Measurements from ENCODE around the gene INVS. TPM values are rescaled to one million over a fixed set of nuclear protein-coding genes. Genes with fewer than 3 reads are reported as not detected.

INVS gene
- total and polyA plus RNA-seq, 4 donors = 5.7 to 28.1 (median 10.0) TPM

DNA sequence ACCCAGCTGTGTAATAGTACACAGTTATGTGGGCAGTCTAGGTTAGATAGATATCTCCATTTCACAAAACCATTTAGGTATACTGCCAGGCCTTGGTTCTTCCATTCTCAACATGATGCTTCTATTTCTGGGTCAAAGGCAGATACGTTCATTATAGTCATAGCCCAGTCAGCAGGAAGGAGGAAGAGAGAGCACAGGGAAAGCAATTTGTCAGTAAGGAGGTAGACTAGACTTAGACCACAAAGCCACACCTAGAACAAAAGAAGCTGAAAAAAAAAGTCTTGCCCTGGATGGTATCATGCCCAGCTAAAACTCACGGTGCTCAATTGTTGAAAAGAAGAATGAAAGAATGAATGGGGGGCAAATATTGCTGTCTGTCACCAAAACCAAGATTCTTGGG lies 7.6 kb downstream of the INVS start:
- peaks cover 3 to 31% (median 26%) of the 10 kb centered on the region in 4 donors for H3K36me3 ChIP-seq (ENCODE audit: control insufficient read depth in 4 of 4, insufficient read depth in 3 of 4, low read depth in 1 of 4, low read length in 3 of 4)
- TF ChIP-seq, protein P1, sequence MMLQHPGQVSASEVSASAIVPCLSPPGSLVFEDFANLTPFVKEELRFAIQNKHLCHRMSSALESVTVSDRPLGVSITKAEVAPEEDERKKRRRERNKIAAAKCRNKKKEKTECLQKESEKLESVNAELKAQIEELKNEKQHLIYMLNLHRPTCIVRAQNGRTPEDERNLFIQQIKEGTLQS (IDR thresholded peaks at IDR 0.05) = no peak
- TF ChIP-seq RAD21 (IDR thresholded peaks at IDR 0.05) (no peak), NR2F2 (IDR thresholded peaks at IDR 0.05) (no peak), YY1 (IDR thresholded peaks at IDR 0.05) (no peak), GABPA (IDR thresholded peaks at IDR 0.05 in 1 of 2, conservative IDR thresholded peaks at IDR 0.05 in 1 of 2) (no peak), HNF4G (IDR thresholded peaks at IDR 0.05) (no peak), RXRA (IDR thresholded peaks at IDR 0.05) (no peak), FOXA1 (IDR thresholded peaks at IDR 0.05) (no peak), FOXA2 (IDR thresholded peaks at IDR 0.05) (no peak)
- TF ChIP-seq, protein P2, sequence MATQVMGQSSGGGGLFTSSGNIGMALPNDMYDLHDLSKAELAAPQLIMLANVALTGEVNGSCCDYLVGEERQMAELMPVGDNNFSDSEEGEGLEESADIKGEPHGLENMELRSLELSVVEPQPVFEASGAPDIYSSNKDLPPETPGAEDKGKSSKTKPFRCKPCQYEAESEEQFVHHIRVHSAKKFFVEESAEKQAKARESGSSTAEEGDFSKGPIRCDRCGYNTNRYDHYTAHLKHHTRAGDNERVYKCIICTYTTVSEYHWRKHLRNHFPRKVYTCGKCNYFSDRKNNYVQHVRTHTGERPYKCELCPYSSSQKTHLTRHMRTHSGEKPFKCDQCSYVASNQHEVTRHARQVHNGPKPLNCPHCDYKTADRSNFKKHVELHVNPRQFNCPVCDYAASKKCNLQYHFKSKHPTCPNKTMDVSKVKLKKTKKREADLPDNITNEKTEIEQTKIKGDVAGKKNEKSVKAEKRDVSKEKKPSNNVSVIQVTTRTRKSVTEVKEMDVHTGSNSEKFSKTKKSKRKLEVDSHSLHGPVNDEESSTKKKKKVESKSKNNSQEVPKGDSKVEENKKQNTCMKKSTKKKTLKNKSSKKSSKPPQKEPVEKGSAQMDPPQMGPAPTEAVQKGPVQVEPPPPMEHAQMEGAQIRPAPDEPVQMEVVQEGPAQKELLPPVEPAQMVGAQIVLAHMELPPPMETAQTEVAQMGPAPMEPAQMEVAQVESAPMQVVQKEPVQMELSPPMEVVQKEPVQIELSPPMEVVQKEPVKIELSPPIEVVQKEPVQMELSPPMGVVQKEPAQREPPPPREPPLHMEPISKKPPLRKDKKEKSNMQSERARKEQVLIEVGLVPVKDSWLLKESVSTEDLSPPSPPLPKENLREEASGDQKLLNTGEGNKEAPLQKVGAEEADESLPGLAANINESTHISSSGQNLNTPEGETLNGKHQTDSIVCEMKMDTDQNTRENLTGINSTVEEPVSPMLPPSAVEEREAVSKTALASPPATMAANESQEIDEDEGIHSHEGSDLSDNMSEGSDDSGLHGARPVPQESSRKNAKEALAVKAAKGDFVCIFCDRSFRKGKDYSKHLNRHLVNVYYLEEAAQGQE (IDR thresholded peaks at IDR 0.05) = no peak
- TF ChIP-seq, protein P3, sequence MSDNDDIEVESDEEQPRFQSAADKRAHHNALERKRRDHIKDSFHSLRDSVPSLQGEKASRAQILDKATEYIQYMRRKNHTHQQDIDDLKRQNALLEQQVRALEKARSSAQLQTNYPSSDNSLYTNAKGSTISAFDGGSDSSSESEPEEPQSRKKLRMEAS (IDR thresholded peaks at IDR 0.05) = no peak
- no peaks in the 10 kb centered on the region for H3K9me3 ChIP-seq (ENCODE audit: control insufficient read depth in 4 of 4, low read length in 3 of 4)
- no peaks in the 10 kb centered on the region for H3K27me3 ChIP-seq (ENCODE audit: control insufficient read depth in 4 of 4, insufficient read depth in 4 of 4, low read length in 3 of 4)
- H3K4me1 ChIP-seq (ENCODE audit: control insufficient read depth in 4 of 4, insufficient read depth in 4 of 4, low read length in 3 of 4) = peaks cover under 1 to 8% (median 3%) of the 10 kb centered on the region in 4 donors
- H3K9ac ChIP-seq (ENCODE audit: low read depth in 1 of 2, low read length in 2 of 2) = no peak overlapping the region
- H3K4me3 ChIP-seq (ENCODE audit: low read depth in 1 of 3, low read length in 3 of 3) = no peak overlapping the region
- no peak for DNase-seq (ENCODE audit: low spot score)
- no peak overlapping the region for H3K27ac ChIP-seq (ENCODE audit: low read depth in 1 of 2, low read length in 2 of 2)
- 88% methylated on average over 2 of the region's 2 CpGs for whole genome bisulfite sequencing

DNA sequence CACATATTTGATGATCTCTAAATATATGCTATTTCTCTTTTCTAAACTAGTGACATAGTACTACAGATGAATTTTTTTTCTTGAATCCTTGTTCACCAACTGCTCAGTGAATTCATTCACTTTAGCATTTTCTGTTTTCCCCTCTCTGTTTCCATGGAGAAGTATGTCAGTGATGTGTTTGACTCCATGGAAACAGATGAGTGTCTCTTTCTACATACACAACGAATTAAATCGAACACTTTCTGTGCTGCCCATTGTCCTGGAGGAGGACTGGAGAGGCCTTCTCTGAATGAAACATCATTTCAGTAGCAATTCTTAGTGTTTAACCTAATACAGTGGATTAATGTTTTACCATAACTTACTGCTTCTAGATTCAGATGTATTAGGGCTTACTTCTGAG lies 9.5 kb downstream of the INVS start:
- Histone ChIP-seq H3K27ac (ENCODE audit: low read depth in 1 of 2, low read length in 2 of 2) (no peak overlapping the region), H3K4me3 (ENCODE audit: low read depth in 1 of 3, low read length in 3 of 3) (no peak overlapping the region), H3K9ac (ENCODE audit: low read depth in 1 of 2, low read length in 2 of 2) (no peak overlapping the region), H3K9me3 (ENCODE audit: control insufficient read depth in 4 of 4, low read length in 3 of 4) (no peaks in the 10 kb centered on the region), H3K27me3 (ENCODE audit: control insufficient read depth in 4 of 4, insufficient read depth in 4 of 4, low read length in 3 of 4) (no peaks in the 10 kb centered on the region), H3K4me1 (ENCODE audit: control insufficient read depth in 4 of 4, insufficient read depth in 4 of 4, low read length in 3 of 4) (peaks cover 2 to 11% (median 4%) of the 10 kb centered on the region in 4 donors), H3K36me3 (ENCODE audit: control insufficient read depth in 4 of 4, insufficient read depth in 3 of 4, low read depth in 1 of 4, low read length in 3 of 4) (peaks cover 0 to 31% (median 26%) of the 10 kb centered on the region in 4 donors)
- TF ChIP-seq TAF1 (conservative IDR thresholded peaks at IDR 0.05) (no peak), FOXA2 (IDR thresholded peaks at IDR 0.05) (no peak), JUND (IDR thresholded peaks at IDR 0.05) (no peak), HNF4A (conservative IDR thresholded peaks at IDR 0.05) (no peak), SP1 (IDR thresholded peaks at IDR 0.05) (no peak), EGR1 (IDR thresholded peaks at IDR 0.05; ENCODE audit: low read depth in 2 of 2) (no peak), FOXA1 (IDR thresholded peaks at IDR 0.05) (no peak), YY1 (IDR thresholded peaks at IDR 0.05) (no peak), NR2F2 (IDR thresholded peaks at IDR 0.05) (no peak), GABPA (IDR thresholded peaks at IDR 0.05 in 1 of 2, conservative IDR thresholded peaks at IDR 0.05 in 1 of 2) (no peak), HNF4G (IDR thresholded peaks at IDR 0.05) (no peak)
- TF ChIP-seq, protein P2 (IDR thresholded peaks at IDR 0.05) = no peak
- TF ChIP-seq, protein P1 (IDR thresholded peaks at IDR 0.05) = no peak
- TF ChIP-seq, protein P4, sequence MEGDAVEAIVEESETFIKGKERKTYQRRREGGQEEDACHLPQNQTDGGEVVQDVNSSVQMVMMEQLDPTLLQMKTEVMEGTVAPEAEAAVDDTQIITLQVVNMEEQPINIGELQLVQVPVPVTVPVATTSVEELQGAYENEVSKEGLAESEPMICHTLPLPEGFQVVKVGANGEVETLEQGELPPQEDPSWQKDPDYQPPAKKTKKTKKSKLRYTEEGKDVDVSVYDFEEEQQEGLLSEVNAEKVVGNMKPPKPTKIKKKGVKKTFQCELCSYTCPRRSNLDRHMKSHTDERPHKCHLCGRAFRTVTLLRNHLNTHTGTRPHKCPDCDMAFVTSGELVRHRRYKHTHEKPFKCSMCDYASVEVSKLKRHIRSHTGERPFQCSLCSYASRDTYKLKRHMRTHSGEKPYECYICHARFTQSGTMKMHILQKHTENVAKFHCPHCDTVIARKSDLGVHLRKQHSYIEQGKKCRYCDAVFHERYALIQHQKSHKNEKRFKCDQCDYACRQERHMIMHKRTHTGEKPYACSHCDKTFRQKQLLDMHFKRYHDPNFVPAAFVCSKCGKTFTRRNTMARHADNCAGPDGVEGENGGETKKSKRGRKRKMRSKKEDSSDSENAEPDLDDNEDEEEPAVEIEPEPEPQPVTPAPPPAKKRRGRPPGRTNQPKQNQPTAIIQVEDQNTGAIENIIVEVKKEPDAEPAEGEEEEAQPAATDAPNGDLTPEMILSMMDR (IDR thresholded peaks at IDR 0.05; ENCODE audit: low read depth, low read length, missing input control) = no peak
- TF ChIP-seq, protein P3 (IDR thresholded peaks at IDR 0.05) = no peak
- WGBS = 87% methylated on average over 2 of the region's 2 CpGs
- DNase-seq (ENCODE audit: low spot score) = no peak

Measured in liver (tissue), 9 donors.